ENCODE measurements around the gene TMPRSS11B.
"Not testable (repeated sequence)": the region's sequence is repeated elsewhere in the genome, so short reads cannot be mapped to it uniquely, and the experiment has no call there.

TMPRSS11B gene

GRCh38 chr4:68216501-68216900 is 29.0 kb downstream of the TMPRSS11B start:
- DNase-seq, result no peak

- DNase-seq, result no peak
These were observed 36.5 kb downstream of the TMPRSS11B start for GRCh38 chr4:68209003-68209402.

- DNase-seq, result not testable (repeated sequence)
These were observed 51.2 kb downstream of the TMPRSS11B start for GRCh38 chr4:68194305-68194704.

GRCh38 chr4:68193194-68193593 is 52.3 kb downstream of the TMPRSS11B start:
- no peak for DNase-seq

GRCh38 chr4:68187145-68187544 is 58.3 kb downstream of the TMPRSS11B start:
- DNase-seq, result no peak

- no peak for DNase-seq
These were observed 60.6 kb downstream of the TMPRSS11B start for GRCh38 chr4:68184923-68185322.

GRCh38 chr4:68183417-68183816 is 62.1 kb downstream of the TMPRSS11B start:
- no peak for DNase-seq

- DNase-seq, result no peak
These were observed 63.1 kb downstream of the TMPRSS11B start for GRCh38 chr4:68182382-68182820.

GRCh38 chr4:68180849-68181526 is 64.5 kb downstream of the TMPRSS11B start:
- no peak for DNase-seq

GRCh38 chr4:68176904-68177303 is 68.6 kb downstream of the TMPRSS11B start:
- DNase-seq, result no peak

Measured in activated CD4-positive, alpha-beta T cell treated with anti-CD3 and anti-CD28 coated beads for 4 hours (primary cell).